Anterior cingulate cortex (tissue), 58 donors: ENCODE measurements around the gene ST3GAL3.
A peak's percentile ranks its signal among the peaks of the same experiment; 100 is the strongest.
"Not testable (repeated sequence)": the region's sequence is repeated elsewhere in the genome, so short reads cannot be mapped to it uniquely, and the experiment has no call there.

Experiments used
- DNase-seq, 58 donors: peaks; one replicate each; lab custom pipeline; 2025; lab: John Stamatoyannopoulos, UW

ST3GAL3 gene

GRCh38 chr1:43812579-43812978, 105.2 kb downstream of the ST3GAL3 start:
- DNase-seq: no peak

- DNase-seq: no peak
These were observed 107.1 kb downstream of the ST3GAL3 start for GRCh38 chr1:43814401-43814800.

- DNase-seq: no peak
These were observed 110.1 kb downstream of the ST3GAL3 start for GRCh38 chr1:43817304-43817939.

DNA sequence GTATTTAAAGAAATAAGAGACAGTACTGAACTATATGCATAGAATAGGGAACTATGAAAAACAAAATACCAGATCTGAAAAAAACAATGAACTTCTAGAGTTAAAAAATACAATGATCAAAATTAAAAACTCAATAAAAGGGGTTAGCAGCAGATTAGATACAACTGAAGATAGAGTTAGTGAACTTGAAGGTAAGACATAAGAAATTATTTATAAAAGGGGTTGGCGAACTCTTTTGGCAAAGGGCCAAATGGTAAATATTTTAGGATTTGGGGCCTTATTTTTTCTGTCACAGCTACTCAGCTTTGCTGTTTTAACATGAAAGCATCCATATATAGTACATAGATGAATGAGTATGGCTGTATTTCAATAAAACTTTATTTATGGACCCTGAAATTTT, 111.4 kb downstream of the ST3GAL3 start:
- DNase-seq: no peak

GRCh38 chr1:43819357-43819756, 112.0 kb downstream of the ST3GAL3 start:
- DNase-seq: no peak

- no peak for DNase-seq
These were observed 114.1 kb downstream of the ST3GAL3 start for GRCh38 chr1:43821471-43821870.

- DNase-seq: peak in 1 of 58 donors; percentile 2
These were observed 114.8 kb downstream of the ST3GAL3 start for GRCh38 chr1:43822040-43822690.

GRCh38 chr1:43824795-43825194, 117.5 kb downstream of the ST3GAL3 start:
- no peak for DNase-seq

DNA sequence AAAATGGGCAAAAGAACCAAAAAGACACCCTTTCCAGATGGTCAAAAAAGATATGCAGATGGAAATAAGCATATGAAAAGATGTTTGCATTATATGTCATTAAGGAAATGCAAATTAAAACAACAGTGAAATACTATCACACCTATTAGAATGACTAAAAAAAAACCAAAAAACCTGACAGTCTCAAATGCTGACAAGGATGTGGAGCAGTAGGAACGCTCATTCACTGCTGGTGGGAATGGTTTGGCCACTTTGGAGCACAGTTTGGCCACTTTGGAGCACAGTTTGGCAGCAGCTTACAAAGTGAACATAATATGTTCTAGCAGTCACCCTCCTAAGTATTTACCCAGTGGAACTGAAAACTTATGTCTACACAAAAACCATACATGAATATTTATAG, 121.2 kb downstream of the ST3GAL3 start:
- no peak for DNase-seq

DNA sequence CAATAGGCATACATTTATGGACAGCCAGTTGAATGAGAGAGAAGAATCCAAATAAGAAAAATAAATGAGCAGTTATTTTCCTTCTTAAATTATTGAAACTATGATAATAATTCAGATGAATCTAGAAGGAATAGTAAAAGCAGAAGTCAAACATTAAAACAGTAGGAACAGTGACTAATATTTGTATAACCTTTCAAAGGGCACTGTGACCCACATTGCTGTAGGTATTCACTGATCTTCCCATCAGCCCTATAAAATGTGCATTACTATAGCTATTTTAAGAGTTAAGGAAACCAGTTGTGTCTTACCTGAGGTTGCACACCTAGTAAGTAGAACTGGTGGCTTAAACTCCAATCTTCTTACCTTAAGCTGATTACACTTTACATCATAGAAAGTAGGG, 123.5 kb downstream of the ST3GAL3 start:
- no peak for DNase-seq

DNA sequence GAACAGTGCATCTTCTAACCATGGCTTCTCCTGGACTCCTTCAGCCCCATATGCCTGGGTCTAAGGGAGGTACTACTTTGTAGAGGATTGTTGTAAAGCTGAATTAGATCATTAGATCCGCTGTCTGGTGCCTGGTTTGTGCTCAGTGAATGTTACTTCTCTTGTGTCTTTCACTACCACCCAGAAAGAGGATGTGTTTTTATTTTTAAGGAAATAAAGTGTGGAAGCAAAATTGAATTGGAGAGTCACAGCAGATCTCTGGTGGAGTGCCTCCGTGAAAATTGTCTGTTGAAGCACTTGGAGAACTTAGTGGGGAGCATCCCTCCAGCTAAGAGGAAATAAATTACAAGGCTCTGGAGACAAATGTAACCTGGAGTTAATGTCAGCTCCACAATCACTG, 124.5 kb downstream of the ST3GAL3 start:
- DNase-seq: no peak

- DNase-seq: no peak
These were observed 124.9 kb downstream of the ST3GAL3 start for GRCh38 chr1:43832255-43832654.

DNA sequence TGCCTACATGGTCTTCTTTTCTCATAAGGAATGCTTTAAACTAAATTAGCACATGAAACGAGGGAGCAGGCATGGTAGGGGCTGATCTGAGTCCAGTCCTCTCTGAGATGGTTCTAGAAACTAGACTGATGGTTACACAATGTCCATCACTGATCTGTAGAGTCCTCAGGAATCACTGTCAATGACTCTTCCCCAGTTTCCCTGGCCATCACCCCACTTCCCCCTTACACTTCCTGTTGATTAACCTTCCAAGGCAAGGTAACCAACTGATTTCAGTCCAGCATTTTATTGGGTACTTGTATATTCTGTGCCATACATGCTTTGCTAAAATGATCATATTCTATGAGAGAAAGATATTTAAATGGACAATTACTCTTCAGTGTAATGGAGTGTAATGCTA, 125.7 kb downstream of the ST3GAL3 start:
- DNase-seq: no peak

DNA sequence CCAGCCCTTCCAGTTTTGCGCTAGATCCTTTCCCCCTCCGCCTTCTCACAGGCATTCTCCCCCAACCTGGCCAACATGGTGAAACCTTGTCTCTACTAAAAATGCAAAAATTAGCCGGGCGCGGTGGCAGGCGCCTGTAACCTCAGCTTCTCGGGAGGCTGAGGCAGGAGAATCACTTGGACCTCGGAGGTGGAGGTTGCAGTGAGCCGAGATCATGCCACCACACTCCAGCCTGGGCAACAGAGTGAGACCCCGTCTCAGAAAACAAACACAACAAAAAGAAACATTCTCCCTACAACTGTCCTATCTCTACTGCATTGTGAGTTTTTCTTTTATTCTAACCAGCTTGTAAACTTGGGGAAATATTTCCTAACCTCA, 126.6 kb downstream of the ST3GAL3 start:
- DNase-seq: not testable (repeated sequence)

DNA sequence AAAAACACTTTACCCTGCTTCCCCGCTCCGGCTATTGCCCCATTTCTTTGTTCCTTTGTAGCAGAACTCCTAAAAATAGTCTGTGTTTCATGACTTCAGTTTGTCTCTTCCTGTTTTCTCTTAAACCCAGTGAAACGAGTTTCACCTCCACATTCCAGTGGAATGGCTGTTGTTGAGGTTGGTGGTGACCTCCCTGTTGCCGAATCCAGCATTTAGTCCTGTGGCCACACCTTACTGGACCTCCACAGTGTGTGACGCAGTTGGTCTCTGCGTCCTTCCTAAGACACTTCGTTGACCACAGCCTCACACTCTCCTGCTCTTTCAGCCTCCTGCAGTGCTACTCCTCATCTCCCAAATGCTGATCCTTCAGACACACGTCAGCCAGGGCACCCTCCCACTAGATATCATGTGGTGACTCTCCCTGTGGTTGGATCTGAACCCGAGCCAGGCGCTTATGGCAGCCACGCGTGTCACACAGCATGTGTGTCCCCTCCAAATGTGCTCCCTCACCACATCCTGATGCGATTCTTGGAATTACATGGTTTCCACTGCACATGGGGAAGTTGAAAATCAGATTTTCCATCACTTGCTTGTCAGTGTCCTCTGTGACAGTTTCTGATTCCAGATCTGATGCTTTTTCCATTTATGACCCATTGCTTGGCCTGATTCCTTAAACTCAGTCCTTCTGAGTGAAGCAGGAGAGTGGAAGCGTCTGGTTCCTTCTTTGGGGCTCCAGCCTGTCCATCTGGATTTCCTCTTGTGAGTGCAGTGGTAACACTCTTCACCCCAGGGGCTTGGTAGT, 127.1 kb downstream of the ST3GAL3 start:
- DNase-seq: no peak

DNA sequence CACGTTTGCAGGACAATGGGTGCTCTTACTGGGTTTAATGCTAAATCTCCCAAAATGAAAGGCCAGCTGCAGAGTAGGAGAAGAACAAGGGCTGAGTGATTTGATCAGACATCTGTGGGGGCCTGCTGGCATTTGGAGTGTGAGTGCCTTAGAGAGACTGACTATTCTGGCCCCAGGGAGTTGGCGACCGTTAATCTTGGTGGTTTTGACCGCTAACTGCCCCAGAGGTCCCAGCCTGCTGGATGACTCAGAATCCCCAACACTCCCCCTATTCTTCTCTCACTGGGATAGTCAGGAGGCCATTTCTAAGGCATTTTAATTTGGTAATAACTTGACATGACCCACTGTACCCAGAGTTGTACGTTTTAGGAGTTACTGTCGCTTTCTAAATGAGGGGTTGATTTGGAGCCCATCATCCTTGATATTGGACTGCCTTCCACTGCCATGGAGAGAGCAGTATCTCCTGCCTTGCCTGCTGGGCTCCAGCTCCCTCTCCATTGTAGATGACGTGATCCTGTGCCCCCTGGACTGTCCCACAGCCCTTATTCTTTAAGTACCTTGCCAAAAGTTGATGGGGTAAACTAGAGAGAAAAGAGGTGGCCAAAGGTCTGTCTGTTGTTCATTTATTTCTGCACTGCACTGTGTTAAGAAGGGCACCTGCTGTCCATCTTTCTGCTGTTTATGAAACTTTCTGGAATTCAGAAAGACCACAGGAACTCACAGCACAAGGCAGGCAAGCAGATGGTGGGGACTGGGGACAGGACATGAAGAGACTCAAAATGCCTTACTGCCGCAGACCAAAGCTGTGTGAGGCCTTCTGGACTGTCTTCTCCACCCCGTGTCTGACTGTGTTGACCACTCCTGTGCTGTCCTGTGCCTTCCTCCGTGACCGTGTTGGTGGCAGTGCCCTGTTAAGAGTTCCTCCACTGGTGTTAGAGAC, 128.0 kb downstream of the ST3GAL3 start:
- no peak for DNase-seq

- peak in 11 of 58 donors; percentile 5 to 79 (median 20) for DNase-seq
These were observed 129.1 kb downstream of the ST3GAL3 start for GRCh38 chr1:43836267-43836951.

- no peak for DNase-seq
These were observed 131.7 kb downstream of the ST3GAL3 start for GRCh38 chr1:43839056-43839455.

DNA sequence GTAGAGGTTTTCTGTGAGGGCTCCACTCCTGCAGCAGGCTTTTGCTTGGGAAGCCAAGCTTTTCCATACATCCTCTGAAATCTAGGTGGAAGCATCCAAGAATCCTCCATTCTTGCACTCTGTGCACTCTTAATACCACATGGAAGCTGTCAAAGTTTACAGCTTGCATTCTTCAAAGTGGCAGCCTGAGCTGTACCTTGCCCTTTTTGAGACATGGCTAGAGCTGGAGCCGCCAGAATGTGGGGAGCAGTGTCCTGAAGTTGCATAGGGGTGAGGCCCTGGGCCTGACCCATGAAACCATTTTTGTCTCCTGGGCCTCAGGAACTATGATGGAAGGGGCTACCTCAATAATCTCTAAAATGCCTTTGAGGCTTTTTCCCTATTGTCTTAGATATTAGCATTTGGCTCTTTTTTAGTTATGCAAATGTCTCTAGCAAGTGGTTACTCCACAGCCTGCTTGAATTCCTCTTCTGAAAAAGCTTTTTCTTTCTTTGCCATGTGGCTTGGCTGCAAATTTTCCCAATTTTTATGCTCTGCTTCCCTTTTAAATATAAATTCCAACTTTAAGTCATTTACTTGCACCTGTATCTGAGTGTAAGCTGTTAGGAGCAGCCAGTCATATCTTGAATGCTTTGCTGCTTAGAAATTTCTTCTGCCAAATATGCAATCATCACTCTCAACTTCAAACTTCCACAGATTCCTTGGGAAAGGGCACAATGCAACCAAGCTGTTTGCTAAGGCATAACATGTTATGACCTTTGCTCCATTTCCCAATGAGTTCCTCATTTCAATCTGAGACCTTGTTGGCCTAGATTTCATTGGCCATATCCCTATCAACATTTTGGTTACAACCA, 134.2 kb downstream of the ST3GAL3 start:
- no peak for DNase-seq
